Right lobe of liver (tissue), 4 donors: ENCODE measurements around the gene POLG2.

Experiments used
- CTCF ChIP-seq, 4 donors: fragments of 200-600 bp in 3 of 4; fragments of 450-650 bp in 1 of 4; IDR thresholded peaks; one replicate each; pipeline versions ENCODE4 v1.5.1 to v1.8.0; 2016 to 2022; ENCODE audit warnings: antibody characterized with exemption in 4 of 4, mild to moderate bottlenecking in 2 of 4
- POLR2A ChIP-seq: fragments of 450-650 bp; IDR thresholded peaks from one replicate; pipeline ENCODE4 v1.6.1; 2017; ENCODE audit warnings: antibody characterized with exemption, mild to moderate bottlenecking
- donor health status: DM: no; HTN: no; CAD: no.
- donor health status: DM: no; HTN: no; CAD: no.
- donor health status: DM: no; HTN: yes; CAD: no.

DNA sequence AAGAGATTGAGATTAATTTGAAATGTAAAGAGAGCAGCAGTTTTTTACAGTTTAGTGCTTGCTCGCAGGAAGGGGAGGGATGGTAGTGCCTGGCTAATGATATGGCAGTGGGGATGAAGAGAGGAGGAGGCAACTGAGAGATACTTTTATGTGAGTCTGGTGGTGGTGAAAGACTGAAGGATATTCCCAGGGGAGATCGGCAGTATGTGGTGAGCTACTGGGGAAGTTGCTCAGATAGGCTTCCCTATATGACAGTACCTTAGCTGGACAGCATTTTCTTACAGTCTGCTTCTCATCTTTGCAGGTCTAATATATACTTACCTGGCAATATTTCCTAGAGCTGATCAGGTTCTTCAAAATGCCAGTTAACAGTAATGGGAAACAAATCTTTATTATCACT is 18.6 kb upstream of the POLG2 start:
- TF ChIP-seq POLR2A (no peak), CTCF (IDR thresholded peaks at IDR 0.05) (no peak)
